22Rv1 (cell line): ENCODE results near the gene PRKCE.

Source experiments
- H3K27ac ChIP-seq: fragments of 450-650 bp; 2 replicates; pipeline ENCODE4 v1.5.1; 2017
- CTCF ChIP-seq: fragments of 450-650 bp; IDR thresholded peaks from 2 replicates; pipeline ENCODE4 v1.5.1; 2017; ENCODE audit warnings: mild to moderate bottlenecking
- ZFX ChIP-seq: fragments of 450-650 bp; IDR thresholded peaks from 2 replicates; pipeline ENCODE4 v1.6.1; 2017; ENCODE audit warnings: antibody characterized with exemption, borderline replicate concordance

Gene PRKCE

DNA sequence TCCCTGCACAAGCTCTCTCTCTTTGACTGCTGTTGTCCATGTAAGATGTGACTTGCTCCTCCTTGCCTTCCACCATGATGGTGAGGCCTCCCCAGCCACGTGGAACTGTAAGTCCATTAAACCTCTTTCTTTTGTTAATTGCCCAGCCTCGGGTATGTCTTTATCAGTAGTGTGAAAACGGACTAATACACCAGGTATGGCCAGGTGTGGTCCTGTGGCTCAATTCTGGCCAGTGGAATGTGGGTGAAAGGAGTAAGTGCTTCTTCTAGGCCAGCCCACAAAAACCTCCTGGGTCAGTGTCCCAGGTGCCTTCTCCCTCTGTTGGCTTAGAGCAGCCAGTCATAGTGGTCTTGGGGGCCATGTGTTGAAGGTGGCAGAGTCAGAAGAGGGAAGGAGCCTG is 57.0 kb downstream of the PRKCE start:
- no peak overlapping the region for H3K27ac ChIP-seq
- TF ChIP-seq CTCF: no peak
- no peak for TF ChIP-seq ZFX

DNA sequence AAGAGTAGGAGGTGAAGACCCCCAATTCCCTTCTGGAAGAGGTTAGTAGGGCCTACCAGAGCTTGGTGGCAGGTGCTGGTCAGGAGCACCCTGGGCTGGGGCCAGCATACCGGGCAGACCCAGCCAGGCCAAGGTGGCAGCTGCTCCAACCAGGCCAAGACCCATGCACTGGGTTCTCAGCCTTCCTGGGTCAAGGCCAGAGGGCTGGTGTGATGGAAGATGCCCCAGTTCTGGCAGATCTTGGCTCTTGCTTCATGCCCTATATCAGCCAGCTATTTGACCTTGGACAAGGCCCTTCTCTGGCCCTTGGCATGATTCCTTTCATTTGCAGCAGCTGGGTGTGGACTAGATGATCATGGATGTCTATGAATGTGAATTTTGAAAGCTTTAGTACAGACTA is 57.7 kb downstream of the PRKCE start:
- no peak for TF ChIP-seq CTCF
- no peak for TF ChIP-seq ZFX
- H3K27ac ChIP-seq: no peak overlapping the region

- TF ChIP-seq CTCF: no peak
- no peak for TF ChIP-seq ZFX
Observed at GRCh38 chr2:45710468-45710867, 59.0 kb downstream of the PRKCE start.

GRCh38 chr2:45711224-45711623 is 59.7 kb downstream of the PRKCE start:
- TF ChIP-seq CTCF: no peak

More at GRCh38 chr2:45710468-45710867, 59.0 kb downstream of the PRKCE start:
- H3K27ac ChIP-seq: no peak overlapping the region

GRCh38 chr2:45712570-45712969 is 61.1 kb downstream of the PRKCE start:
- H3K27ac ChIP-seq: no peak overlapping the region
- TF ChIP-seq ZFX (no peak), CTCF (no peak)

More at GRCh38 chr2:45711224-45711623, 59.7 kb downstream of the PRKCE start:
- no peak overlapping the region for H3K27ac ChIP-seq

- no peak for TF ChIP-seq ZFX
- no peak for TF ChIP-seq CTCF
- H3K27ac ChIP-seq: no peak overlapping the region
Observed at GRCh38 chr2:45713136-45713535, 61.7 kb downstream of the PRKCE start.

GRCh38 chr2:45713591-45713990 is 62.1 kb downstream of the PRKCE start:
- H3K27ac ChIP-seq: no peak overlapping the region
- TF ChIP-seq ZFX (no peak), CTCF (no peak)

- no peak overlapping the region for H3K27ac ChIP-seq
- TF ChIP-seq ZFX: no peak
- no peak for TF ChIP-seq CTCF
Observed at GRCh38 chr2:45714679-45715078, 63.2 kb downstream of the PRKCE start.
